ENCODE results near the gene JTB. TPM values are rescaled to one million over a fixed set of nuclear protein-coding genes. Genes with fewer than 3 reads are reported as not detected.
A peak's percentile ranks its signal among the peaks of the same experiment; 100 is the strongest.

Gene JTB
- total and polyA plus RNA-seq, 9 of the 15 experiments (the other 6 are each of a cell fraction or from before 2014, with no cell fraction given), result 24.7 to 308 (median 151) TPM

GRCh38 chr1:153945131-153945794 is 32.2 kb downstream of the JTB start (continued):
- TF ChIP-seq DIDO1 (tag; IDR thresholded peaks at IDR 0.05; ENCODE audit: low read depth) (no peak), FIP1L1 (IDR thresholded peaks at IDR 0.05; ENCODE audit: low read depth, low read length, poor library complexity, severe bottlenecking) (no peak), YY1 (IDR thresholded peaks at IDR 0.05; ENCODE audit: borderline replicate concordance in 1 of 3, control insufficient read depth in 1 of 3, extremely low read depth in 1 of 3, insufficient read depth in 3 of 3, insufficient read length in 1 of 3, insufficient replicate concordance in 2 of 3, low read depth in 1 of 3, low read length in 2 of 3) (peak in 2 of 3 experiments; percentile 28 to 36), MYC (IDR thresholded peaks at IDR 0.05; ENCODE audit: low read depth, low read length) (no peak), MYC (CRISPR knock-in tag; IDR thresholded peaks at IDR 0.05; ENCODE audit: borderline replicate concordance, low read depth) (peak; percentile 58; the same call in 1 of the 2 replicates), RUNX1 (IDR thresholded peaks at IDR 0.05; ENCODE audit: low read depth) (0 out of 2 replicates have a peak, but pooled peaks have one; percentile 34), ZNF174 (CRISPR knock-in tag; IDR thresholded peaks at IDR 0.05) (no peak), FOXA1 (IDR thresholded peaks at IDR 0.05; ENCODE audit: borderline replicate concordance) (no peak), NONO (IDR thresholded peaks at IDR 0.05; ENCODE audit: low read depth in 2 of 2, low read length in 1 of 2) (no peak), JUND (IDR thresholded peaks at IDR 0.05; ENCODE audit: borderline replicate concordance, low read depth, low read length) (0 out of 2 replicates have a peak, but pooled peaks have one; percentile 2), JUND (tag; IDR thresholded peaks at IDR 0.05; ENCODE audit: borderline replicate concordance, low read depth, low read length) (no peak; the same call in 2 of the 3 replicates), SIRT6 (IDR thresholded peaks at IDR 0.05; ENCODE audit: low read depth, low read length) (no peak), ELF1 (tag; IDR thresholded peaks at IDR 0.05) (peak; percentile 70; the same call in 1 of the 2 replicates), CBX2 (IDR thresholded peaks at IDR 0.05; ENCODE audit: insufficient read depth, low read length, poor library complexity, severe bottlenecking) (no peak)
- TF ChIP-seq, protein P1, sequence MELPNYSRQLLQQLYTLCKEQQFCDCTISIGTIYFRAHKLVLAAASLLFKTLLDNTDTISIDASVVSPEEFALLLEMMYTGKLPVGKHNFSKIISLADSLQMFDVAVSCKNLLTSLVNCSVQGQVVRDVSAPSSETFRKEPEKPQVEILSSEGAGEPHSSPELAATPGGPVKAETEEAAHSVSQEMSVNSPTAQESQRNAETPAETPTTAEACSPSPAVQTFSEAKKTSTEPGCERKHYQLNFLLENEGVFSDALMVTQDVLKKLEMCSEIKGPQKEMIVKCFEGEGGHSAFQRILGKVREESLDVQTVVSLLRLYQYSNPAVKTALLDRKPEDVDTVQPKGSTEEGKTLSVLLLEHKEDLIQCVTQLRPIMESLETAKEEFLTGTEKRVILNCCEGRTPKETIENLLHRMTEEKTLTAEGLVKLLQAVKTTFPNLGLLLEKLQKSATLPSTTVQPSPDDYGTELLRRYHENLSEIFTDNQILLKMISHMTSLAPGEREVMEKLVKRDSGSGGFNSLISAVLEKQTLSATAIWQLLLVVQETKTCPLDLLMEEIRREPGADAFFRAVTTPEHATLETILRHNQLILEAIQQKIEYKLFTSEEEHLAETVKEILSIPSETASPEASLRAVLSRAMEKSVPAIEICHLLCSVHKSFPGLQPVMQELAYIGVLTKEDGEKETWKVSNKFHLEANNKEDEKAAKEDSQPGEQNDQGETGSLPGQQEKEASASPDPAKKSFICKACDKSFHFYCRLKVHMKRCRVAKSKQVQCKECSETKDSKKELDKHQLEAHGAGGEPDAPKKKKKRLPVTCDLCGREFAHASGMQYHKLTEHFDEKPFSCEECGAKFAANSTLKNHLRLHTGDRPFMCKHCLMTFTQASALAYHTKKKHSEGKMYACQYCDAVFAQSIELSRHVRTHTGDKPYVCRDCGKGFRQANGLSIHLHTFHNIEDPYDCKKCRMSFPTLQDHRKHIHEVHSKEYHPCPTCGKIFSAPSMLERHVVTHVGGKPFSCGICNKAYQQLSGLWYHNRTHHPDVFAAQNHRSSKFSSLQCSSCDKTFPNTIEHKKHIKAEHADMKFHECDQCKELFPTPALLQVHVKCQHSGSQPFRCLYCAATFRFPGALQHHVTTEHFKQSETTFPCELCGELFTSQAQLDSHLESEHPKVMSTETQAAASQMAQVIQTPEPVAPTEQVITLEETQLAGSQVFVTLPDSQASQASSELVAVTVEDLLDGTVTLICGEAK (IDR thresholded peaks at IDR 0.05), result 0 out of 2 replicates have a peak, but pooled peaks have one; percentile 16
- TF ChIP-seq, protein P1 (CRISPR knock-in tag; IDR thresholded peaks at IDR 0.05), result no peak
- TF ChIP-seq, protein P2, sequence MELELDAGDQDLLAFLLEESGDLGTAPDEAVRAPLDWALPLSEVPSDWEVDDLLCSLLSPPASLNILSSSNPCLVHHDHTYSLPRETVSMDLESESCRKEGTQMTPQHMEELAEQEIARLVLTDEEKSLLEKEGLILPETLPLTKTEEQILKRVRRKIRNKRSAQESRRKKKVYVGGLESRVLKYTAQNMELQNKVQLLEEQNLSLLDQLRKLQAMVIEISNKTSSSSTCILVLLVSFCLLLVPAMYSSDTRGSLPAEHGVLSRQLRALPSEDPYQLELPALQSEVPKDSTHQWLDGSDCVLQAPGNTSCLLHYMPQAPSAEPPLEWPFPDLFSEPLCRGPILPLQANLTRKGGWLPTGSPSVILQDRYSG (tag; conservative IDR thresholded peaks at IDR 0.05; ENCODE audit: low read depth), result no peak
